Endothelial cell (in vitro differentiated cells): ENCODE data around the gene PTPN23. TPM values are rescaled to one million over a fixed set of nuclear protein-coding genes. Genes with fewer than 3 reads are reported as not detected.

Experiments used
- DNase-seq: peaks from one replicate; pipeline ENCODE4 v3.0.0; 2021; ENCODE audit warnings: low spot score
- H3K27ac Mint-ChIP-seq: one replicate; pipeline ENCODE4 v1.8.0; 2021; ENCODE audit warnings: mixed read lengths, inconsistent platforms; ENCODE audit not compliant: unreplicated experiment
- H3K27me3 Mint-ChIP-seq: one replicate; pipeline ENCODE4 v1.8.0; 2021; ENCODE audit warnings: mild to moderate bottlenecking, moderate library complexity, mixed read lengths, inconsistent platforms; ENCODE audit not compliant: unreplicated experiment
- H3K36me3 Mint-ChIP-seq: one replicate; pipeline ENCODE4 v1.8.0; 2021; ENCODE audit warnings: mild to moderate bottlenecking, low read depth, mixed read lengths, inconsistent platforms; ENCODE audit not compliant: unreplicated experiment
- H3K4me1 Mint-ChIP-seq: one replicate; pipeline ENCODE4 v1.8.0; 2021; ENCODE audit warnings: mild to moderate bottlenecking, mixed read lengths, inconsistent platforms; ENCODE audit not compliant: unreplicated experiment
- H3K4me3 Mint-ChIP-seq: one replicate; pipeline ENCODE4 v1.8.0; 2021; ENCODE audit warnings: mild to moderate bottlenecking, mixed read lengths, inconsistent platforms; ENCODE audit not compliant: unreplicated experiment
- H3K9me3 Mint-ChIP-seq: one replicate; pipeline ENCODE4 v1.8.0; 2021; ENCODE audit warnings: mixed read lengths, inconsistent platforms; ENCODE audit not compliant: unreplicated experiment
- total RNA-seq: library from RNA; stranded (reverse); fragmentation: NEBNext Ultra II Directional; extraction: Animal tissue kit (Norgen Biotek cat#: 25700); gene quantifications from one replicate; pipeline ENCODE4 v1.2.1, GENCODE V29; 2021; ENCODE audit not compliant: unreplicated experiment
- TF ChIP-seq, protein P1 (sequence below): fragments of 200-600 bp; sonication (generic); IDR thresholded peaks from one replicate; pipeline ENCODE4 v1.5.0; 2021; ENCODE audit warnings: antibody characterized with exemption; ENCODE audit not compliant: unreplicated experiment

The PTPN23 gene
- total RNA-seq, 1 donor from 2014 or later, result 47.8 TPM

DNA sequence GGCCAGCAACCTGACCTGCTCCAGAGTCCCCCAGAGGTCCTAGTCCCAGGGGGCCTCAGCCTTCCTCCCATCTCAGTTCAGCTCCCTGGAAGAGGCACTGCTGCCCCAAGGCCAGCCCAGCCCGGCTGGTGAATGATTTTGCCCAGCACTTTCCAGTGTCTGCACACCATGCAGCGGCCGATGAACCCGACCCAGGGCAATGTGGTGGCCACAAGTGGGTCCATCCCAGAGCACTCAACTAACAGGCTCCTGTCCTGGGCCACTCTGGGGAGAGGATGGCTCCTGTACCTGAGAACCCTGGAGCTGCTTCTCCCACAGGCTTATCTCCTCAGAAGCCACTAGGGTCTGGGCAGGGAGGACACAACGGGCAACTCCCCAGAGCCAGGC lies 39.2 kb downstream of the PTPN23 start:
- TF ChIP-seq, protein P1, sequence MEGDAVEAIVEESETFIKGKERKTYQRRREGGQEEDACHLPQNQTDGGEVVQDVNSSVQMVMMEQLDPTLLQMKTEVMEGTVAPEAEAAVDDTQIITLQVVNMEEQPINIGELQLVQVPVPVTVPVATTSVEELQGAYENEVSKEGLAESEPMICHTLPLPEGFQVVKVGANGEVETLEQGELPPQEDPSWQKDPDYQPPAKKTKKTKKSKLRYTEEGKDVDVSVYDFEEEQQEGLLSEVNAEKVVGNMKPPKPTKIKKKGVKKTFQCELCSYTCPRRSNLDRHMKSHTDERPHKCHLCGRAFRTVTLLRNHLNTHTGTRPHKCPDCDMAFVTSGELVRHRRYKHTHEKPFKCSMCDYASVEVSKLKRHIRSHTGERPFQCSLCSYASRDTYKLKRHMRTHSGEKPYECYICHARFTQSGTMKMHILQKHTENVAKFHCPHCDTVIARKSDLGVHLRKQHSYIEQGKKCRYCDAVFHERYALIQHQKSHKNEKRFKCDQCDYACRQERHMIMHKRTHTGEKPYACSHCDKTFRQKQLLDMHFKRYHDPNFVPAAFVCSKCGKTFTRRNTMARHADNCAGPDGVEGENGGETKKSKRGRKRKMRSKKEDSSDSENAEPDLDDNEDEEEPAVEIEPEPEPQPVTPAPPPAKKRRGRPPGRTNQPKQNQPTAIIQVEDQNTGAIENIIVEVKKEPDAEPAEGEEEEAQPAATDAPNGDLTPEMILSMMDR, result no peak
- Mint-ChIP-seq H3K9me3 (no peaks in the 10 kb centered on the region), H3K4me1 (peaks cover 7% of the 10 kb centered on the region), H3K36me3 (peaks cover 26% of the 10 kb centered on the region), H3K4me3 (no peak overlapping the region), H3K27ac (no peak overlapping the region), H3K27me3 (peaks cover 21% of the 10 kb centered on the region)
- DNase-seq, result no peak

DNA sequence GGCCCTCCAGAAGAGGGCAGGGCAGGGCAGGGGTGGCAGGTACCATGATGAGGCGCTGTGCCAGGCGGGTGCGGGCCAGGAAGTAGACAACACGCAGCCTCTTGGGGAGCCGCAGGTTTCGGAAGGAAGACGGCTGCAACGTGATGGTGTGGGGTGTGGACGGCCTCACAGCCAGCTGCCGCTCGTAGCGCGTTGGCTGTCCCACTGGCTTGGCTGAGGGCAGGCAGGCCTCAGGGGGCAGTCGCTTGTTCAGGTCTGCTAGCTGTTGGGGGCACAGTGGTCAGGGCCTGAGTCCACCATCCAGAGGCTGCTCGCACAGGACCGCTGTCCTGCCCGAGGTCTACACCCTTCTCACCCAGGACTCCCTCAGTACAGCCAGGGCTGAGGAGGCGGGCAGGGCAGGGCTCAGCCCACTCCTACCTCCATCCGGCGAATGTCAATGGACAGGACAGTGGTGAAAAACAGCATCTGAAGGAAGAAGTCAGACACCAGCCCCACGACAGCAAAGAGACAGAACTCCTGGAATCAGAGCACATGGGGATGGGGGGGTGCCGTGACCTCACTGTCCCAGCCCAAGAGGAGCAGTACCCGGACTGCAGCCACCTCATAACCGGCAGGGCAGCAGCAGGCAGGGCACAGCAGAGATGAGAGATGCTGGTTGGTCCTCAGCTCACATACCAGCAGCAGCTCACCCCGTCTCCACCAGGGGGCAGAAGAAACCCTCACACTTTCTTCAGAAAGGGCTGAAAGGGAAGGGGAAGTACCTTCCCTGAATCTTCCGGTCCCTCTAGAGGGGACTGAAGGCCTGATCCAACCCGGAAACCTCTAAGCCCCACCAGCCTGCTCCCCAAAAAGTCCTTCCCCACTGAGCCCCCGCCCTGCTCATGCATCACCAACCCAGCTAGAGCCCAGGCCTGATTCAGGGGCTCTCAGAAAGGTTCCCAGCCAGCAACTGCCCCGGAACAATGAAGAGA lies 40.0 kb downstream of the PTPN23 start:
- Mint-ChIP-seq H3K4me3 (peak overlapping the region; percentile 51), H3K9me3 (no peaks in the 10 kb centered on the region), H3K36me3 (peaks cover 21% of the 10 kb centered on the region), H3K27me3 (peaks cover 15% of the 10 kb centered on the region), H3K4me1 (peaks cover 7% of the 10 kb centered on the region), H3K27ac (peak overlapping the region; percentile 99)
- peak; percentile 92 for DNase-seq
- TF ChIP-seq, protein P1, result peak; percentile 94

DNA sequence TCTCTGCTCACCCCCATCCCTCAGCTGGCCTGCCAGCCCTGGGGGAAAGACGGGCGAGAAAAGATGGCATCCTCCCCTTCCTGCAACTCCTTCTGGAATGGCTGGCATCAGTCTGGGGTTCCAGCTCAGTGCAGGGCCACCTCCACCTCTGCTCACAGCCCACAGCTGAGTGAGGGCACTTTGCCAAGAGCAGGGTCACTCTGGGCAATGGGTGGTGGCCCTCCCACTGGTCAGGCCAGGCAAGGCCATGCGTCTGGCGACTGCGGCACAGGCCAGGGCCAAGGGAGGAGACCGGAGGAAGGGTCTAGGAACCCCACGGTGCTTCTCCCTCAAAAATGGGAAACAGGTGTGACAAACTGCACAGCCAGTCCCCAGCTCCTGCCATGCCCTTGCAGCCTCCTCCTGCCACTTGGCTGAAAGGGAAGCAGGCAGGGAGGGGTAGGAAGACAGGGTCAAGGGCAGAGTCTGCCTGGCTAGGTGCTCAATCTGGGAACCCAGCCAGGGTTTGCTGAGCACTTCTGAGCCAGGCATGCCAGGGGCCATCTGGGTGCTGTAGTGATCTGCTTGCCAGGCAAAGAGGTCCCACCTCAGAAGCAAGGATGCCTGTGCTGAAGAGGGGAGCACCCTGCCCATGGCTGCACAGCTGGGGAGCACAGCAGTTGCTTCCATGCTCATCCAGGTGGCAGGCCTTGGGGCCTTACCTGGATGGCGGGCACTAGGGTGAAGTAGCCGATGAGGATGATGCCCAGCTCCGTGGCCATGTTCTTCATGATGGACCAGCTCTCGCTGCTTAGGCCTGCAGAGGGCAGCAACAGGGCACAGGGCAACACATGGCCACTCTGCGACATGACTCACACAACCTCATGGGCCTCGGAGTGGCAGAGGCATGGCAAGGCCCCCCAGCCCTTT lies 41.2 kb downstream of the PTPN23 start:
- peaks cover 7% of the 10 kb centered on the region for H3K4me1 Mint-ChIP-seq
- TF ChIP-seq, protein P1, result no peak
- no peak overlapping the region for H3K4me3 Mint-ChIP-seq
- no peak for DNase-seq
- peaks cover 11% of the 10 kb centered on the region for H3K27me3 Mint-ChIP-seq
- peaks cover 12% of the 10 kb centered on the region for H3K36me3 Mint-ChIP-seq
- H3K9me3 Mint-ChIP-seq, result no peaks in the 10 kb centered on the region
- peak overlapping the region; percentile 99 for H3K27ac Mint-ChIP-seq

DNA sequence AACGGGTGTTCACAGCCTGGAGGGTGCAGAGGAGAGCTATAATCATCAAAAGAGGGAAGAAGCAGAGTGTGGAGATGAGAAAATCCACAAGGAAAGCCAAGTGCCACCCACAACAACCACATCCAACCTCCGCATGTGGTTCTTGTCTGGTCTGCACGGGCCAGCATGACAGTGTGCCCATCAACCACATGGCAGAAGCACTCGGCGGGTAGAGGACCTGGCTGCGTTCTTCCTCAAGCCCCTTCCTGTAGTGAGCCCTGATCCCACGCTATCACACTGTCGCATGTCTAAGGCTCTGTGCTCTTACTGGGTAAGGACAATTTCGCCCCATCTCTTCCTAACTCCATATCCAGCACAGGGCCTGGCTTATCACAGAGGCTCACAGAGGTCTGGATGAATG lies 41.9 kb downstream of the PTPN23 start:
- DNase-seq, result no peak
- Mint-ChIP-seq H3K36me3 (peaks cover 11% of the 10 kb centered on the region), H3K27ac (peak overlapping the region; percentile 74), H3K27me3 (peaks cover 11% of the 10 kb centered on the region), H3K4me3 (no peak overlapping the region), H3K4me1 (peaks cover 7% of the 10 kb centered on the region), H3K9me3 (no peaks in the 10 kb centered on the region)
- TF ChIP-seq, protein P1, result no peak
